SU-DHL-6 (cell line): ENCODE measurements around the gene TEX36.

Experiments used
- H2AFZ ChIP-seq: fragments of 200-600 bp; sonication (generic); 2 replicates; pipeline ENCODE4 v1.6.1; 2014; ENCODE audit warnings: low read depth, mild to moderate bottlenecking, moderate library complexity, mixed read lengths, antibody characterized with exemption, low read length; ENCODE audit not compliant: severe bottlenecking
- H3F3A ChIP-seq: fragments of 200-600 bp; shearing (Covaris generic); 2 replicates; pipeline ENCODE4 v1.6.0; 2016; ENCODE audit warnings: antibody characterized with exemption, mild to moderate bottlenecking; ENCODE audit not compliant: insufficient read depth
- H3K27ac ChIP-seq: fragments of 200-600 bp; sonication (generic); 2 replicates; pipeline ENCODE4 v1.5.1; 2016; ENCODE audit warnings: low read depth, mild to moderate bottlenecking, low read length, moderate library complexity, mixed read lengths
- H3K27me3 ChIP-seq: fragments of 200-600 bp; sonication (generic), shearing (Covaris generic); 2 replicates; pipeline ENCODE4 v1.6.0; 2014; ENCODE audit warnings: mild to moderate bottlenecking, low read length
- H3K36me3 ChIP-seq: fragments of 200-600 bp; sonication (generic); 2 replicates; pipeline ENCODE4 v1.6.1; 2014; ENCODE audit warnings: mild to moderate bottlenecking, low read length, mixed read lengths
- H3K4me2 ChIP-seq: fragments of 300-600, 200-600 bp; shearing (Covaris generic), sonication (generic); 2 replicates; pipeline ENCODE4 v1.6.0; 2014; ENCODE audit warnings: low read length, low read depth, mild to moderate bottlenecking; ENCODE audit not compliant: poor library complexity, severe bottlenecking
- H3K4me3 ChIP-seq: fragments of 200-600 bp; sonication (generic); 2 replicates; pipeline ENCODE4 v1.5.1; 2014; ENCODE audit warnings: antibody characterized with exemption, low read length, mild to moderate bottlenecking, mixed read lengths; ENCODE audit not compliant: insufficient read depth, poor library complexity, severe bottlenecking
- H3K79me2 ChIP-seq: fragments of 200-600 bp; sonication (generic); 2 replicates; pipeline ENCODE4 v1.6.1; 2014; ENCODE audit warnings: mild to moderate bottlenecking, low read length, moderate library complexity; ENCODE audit not compliant: insufficient read depth
- H3K9ac ChIP-seq: fragments of 200-600 bp; sonication (generic); 2 replicates; pipeline ENCODE4 v1.7.0; 2014; ENCODE audit warnings: mild to moderate bottlenecking, low read length
- H3K9me2 ChIP-seq: fragments of 200-600 bp; sonication (generic); replicated peaks from 2 replicates; pipeline ENCODE4 v1.6.1; 2014; ENCODE audit warnings: low read length; ENCODE audit not compliant: insufficient read depth
- H3K9me3 ChIP-seq: fragments of 200-600 bp; sonication (generic); 2 replicates; pipeline ENCODE4 v1.6.1; 2014; ENCODE audit warnings: low read length, mixed read lengths; ENCODE audit not compliant: insufficient read depth
- H4K20me1 ChIP-seq: fragments of 200-600 bp; sonication (generic); 2 replicates; pipeline ENCODE4 v1.6.1; 2014; ENCODE audit warnings: low read depth, mild to moderate bottlenecking, antibody characterized with exemption, low read length, moderate library complexity, mixed read lengths
- CTCF ChIP-seq: fragments of 200-600 bp; sonication (generic); IDR thresholded peaks from one replicate; pipeline ENCODE4 v1.5.1; 2017; ENCODE audit warnings: antibody characterized with exemption, mild to moderate bottlenecking, low read length, moderate library complexity; ENCODE audit not compliant: insufficient read depth, poor library complexity, severe bottlenecking
- EZH2phosphoT487 ChIP-seq: fragments of 200-600 bp; sonication (generic), shearing (Covaris generic); conservative IDR thresholded peaks from 2 replicates; pipeline ENCODE4 v1.6.1; 2018; ENCODE audit warnings: mild to moderate bottlenecking, antibody characterized with exemption, low read length, moderate library complexity, mixed read lengths

The TEX36 gene

GRCh38 chr10:125694883-125695282, 11.9 kb upstream of the TEX36 start:
- Histone ChIP-seq H3K36me3 (no peaks in the 10 kb centered on the region), H3K79me2 (no peaks in the 10 kb centered on the region), H3F3A (no peaks in the 10 kb centered on the region), H3K9ac (no peak overlapping the region), H3K9me3 (no peaks in the 10 kb centered on the region), H3K9me2 (no peaks in the 10 kb centered on the region), H3K27ac (no peak overlapping the region), H2AFZ (no peak overlapping the region), H3K27me3 (no peaks in the 10 kb centered on the region; the same call in 1 of the 2 replicates), H4K20me1 (no peaks in the 10 kb centered on the region), H3K4me2 (no peak overlapping the region), H3K4me3 (no peak overlapping the region)
- TF ChIP-seq EZH2phosphoT487 = no peak
- TF ChIP-seq CTCF = no peak

GRCh38 chr10:125693524-125693847, 10.5 kb upstream of the TEX36 start:
- H4K20me1 ChIP-seq = no peaks in the 10 kb centered on the region
- H3K4me3 ChIP-seq = no peak overlapping the region
- H3K9ac ChIP-seq = no peak overlapping the region
- H3K9me3 ChIP-seq = no peaks in the 10 kb centered on the region
- no peak overlapping the region for H3K27ac ChIP-seq
- H3K9me2 ChIP-seq = no peaks in the 10 kb centered on the region
- H3K27me3 ChIP-seq = no peaks in the 10 kb centered on the region; the same call in 1 of the 2 replicates
- H3K79me2 ChIP-seq = no peaks in the 10 kb centered on the region
- no peaks in the 10 kb centered on the region for H3K36me3 ChIP-seq
- H2AFZ ChIP-seq = no peak overlapping the region
- H3K4me2 ChIP-seq = no peak overlapping the region
- H3F3A ChIP-seq = no peaks in the 10 kb centered on the region
- no peak for TF ChIP-seq CTCF
- no peak for TF ChIP-seq EZH2phosphoT487

GRCh38 chr10:125692601-125693523, 9.9 kb upstream of the TEX36 start:
- H3K27ac ChIP-seq = no peak overlapping the region
- no peak overlapping the region for H3K4me2 ChIP-seq
- no peak overlapping the region for H2AFZ ChIP-seq

More at GRCh38 chr10:125692601-125693523, 9.9 kb upstream of the TEX36 start:
- H3K79me2 ChIP-seq = no peaks in the 10 kb centered on the region
- no peak overlapping the region for H3K9ac ChIP-seq
- no peak overlapping the region for H3K4me3 ChIP-seq
- H3F3A ChIP-seq = no peaks in the 10 kb centered on the region
- H3K36me3 ChIP-seq = no peaks in the 10 kb centered on the region
- TF ChIP-seq CTCF = no peak
- TF ChIP-seq EZH2phosphoT487 = no peak
- no peaks in the 10 kb centered on the region for H3K9me3 ChIP-seq
- H3K9me2 ChIP-seq = no peaks in the 10 kb centered on the region
- no peaks in the 10 kb centered on the region for H4K20me1 ChIP-seq
- H3K27me3 ChIP-seq = no peaks in the 10 kb centered on the region; the same call in 1 of the 2 replicates
